ENCODE data around the gene RASEF. TPM values are rescaled to one million over a fixed set of nuclear protein-coding genes. Genes with fewer than 3 reads are reported as not detected.
"Not testable (repeated sequence)": the region's sequence is repeated elsewhere in the genome, so short reads cannot be mapped to it uniquely, and the experiment has no call there.

RASEF gene
- total RNA-seq, 1 experiment from 2014 or later, result 0.12 TPM

DNA sequence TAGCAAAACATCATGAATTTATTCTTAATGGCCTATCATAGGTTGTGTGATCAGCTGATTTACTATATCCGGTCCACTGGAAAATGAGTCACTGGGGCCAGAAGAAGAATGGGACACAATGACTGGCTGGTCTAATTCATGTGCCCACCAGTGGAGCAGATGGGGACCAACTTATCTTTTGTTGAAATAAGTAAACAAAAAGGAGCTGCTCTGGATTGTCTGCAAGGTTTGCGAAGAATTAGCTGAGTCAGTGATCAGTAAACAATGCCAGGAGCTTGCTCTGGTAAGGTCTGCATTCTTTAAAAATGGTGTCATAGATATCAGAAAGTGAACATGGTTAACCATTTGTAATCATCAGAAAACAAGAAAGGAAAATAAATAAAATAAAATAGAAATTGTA lies 128.0 kb downstream of the RASEF start:
- ATAC-seq, result no peak
- H3K4me2 ChIP-seq (ENCODE audit: low read length), result no peak overlapping the region
- no TSS peak for BruUV-seq (replicated peaks)

DNA sequence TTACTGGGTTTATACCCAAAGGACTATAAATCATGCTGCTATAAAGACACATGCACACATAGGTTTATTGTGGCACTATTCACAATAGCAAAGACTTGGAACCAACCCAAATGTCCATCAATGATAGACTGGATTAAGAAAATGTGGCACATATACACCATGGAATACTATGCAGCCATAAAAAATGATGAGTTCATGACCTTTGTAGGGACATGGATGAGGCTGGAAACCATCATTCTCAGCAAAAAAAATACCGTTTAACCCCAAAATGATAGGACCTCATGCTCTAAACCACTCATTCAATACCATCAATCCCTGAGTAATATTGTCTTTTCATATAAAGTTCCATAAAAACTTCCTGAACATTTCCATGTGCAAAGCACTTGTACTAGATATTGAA lies 128.9 kb downstream of the RASEF start:
- POLR2A ChIA-PET; H3K9me3 ChIP-seq (ENCODE audit: control insufficient read depth in 1 of 2, insufficient read depth in 1 of 2, low read depth in 1 of 2, low read length in 2 of 2); H3K27me3 ChIP-seq (ENCODE audit: insufficient read depth, low read length); H3K79me2 ChIP-seq (ENCODE audit: insufficient read depth, low read length); H3K4me3 ChIP-seq (replicated peaks in 1 of 2; ENCODE audit: low read depth in 1 of 2, low read length in 2 of 2); ATAC-seq; H3K9me2 ChIP-seq (ENCODE audit: insufficient read depth); DNase-seq (ENCODE audit: low read depth, low spot score); H3K27ac ChIP-seq (ENCODE audit: low read depth, low read length); CTCF ChIA-PET; H4K20me1 ChIP-seq (ENCODE audit: insufficient read depth); H3K9ac ChIP-seq (ENCODE audit: low read length); intact Hi-C loops (cut with micrococcal nuclease); H3K4me2 ChIP-seq (ENCODE audit: low read length); BruUV-seq (replicated peaks); H3K36me3 ChIP-seq (ENCODE audit: control insufficient read depth in 1 of 2, insufficient read depth in 2 of 2, low read length in 2 of 2); H2AFZ ChIP-seq (ENCODE audit: low read depth, low read length, poor library complexity, severe bottlenecking); H3K4me1 ChIP-seq (ENCODE audit: control insufficient read depth in 1 of 2, insufficient read depth in 2 of 2, low read length in 2 of 2); RAD21 ChIA-PET (ENCODE audit: low non-redundant PET in 1 of 2, low total read pairs in 2 of 2, uncharacterized antibody in 2 of 2, unreplicated experiment in 2 of 2): not testable (repeated sequence)

More for the DNA sequence above, 128.0 kb downstream of the RASEF start:
- DNase-seq (ENCODE audit: low read depth, low spot score), result no peak
- Histone ChIP-seq H3K4me3 (replicated peaks in 1 of 2; ENCODE audit: low read depth in 1 of 2, low read length in 2 of 2) (no peak overlapping the region), H3K27ac (ENCODE audit: low read depth, low read length) (no peak overlapping the region), H4K20me1 (ENCODE audit: insufficient read depth) (no peaks in the 10 kb centered on the region), H3K9me3 (ENCODE audit: control insufficient read depth in 1 of 2, insufficient read depth in 1 of 2, low read depth in 1 of 2, low read length in 2 of 2) (no peaks in the 10 kb centered on the region), H3K27me3 (ENCODE audit: insufficient read depth, low read length) (no peaks in the 10 kb centered on the region), H2AFZ (ENCODE audit: low read depth, low read length, poor library complexity, severe bottlenecking) (no peak overlapping the region), H3K9ac (ENCODE audit: low read length) (no peak overlapping the region), H3K79me2 (ENCODE audit: insufficient read depth, low read length) (no peaks in the 10 kb centered on the region), H3K4me1 (ENCODE audit: control insufficient read depth in 1 of 2, insufficient read depth in 2 of 2, low read length in 2 of 2) (no peaks in the 10 kb centered on the region; a peak in 1 of 4 replicates), H3K36me3 (ENCODE audit: control insufficient read depth in 1 of 2, insufficient read depth in 2 of 2, low read length in 2 of 2) (no peaks in the 10 kb centered on the region), H3K9me2 (ENCODE audit: insufficient read depth) (no peaks in the 10 kb centered on the region)
- intact Hi-C loops (cut with micrococcal nuclease), result no loop called here
- POLR2A ChIA-PET, result no interaction called here
- RAD21 ChIA-PET (ENCODE audit: low non-redundant PET in 1 of 2, low total read pairs in 2 of 2, uncharacterized antibody in 2 of 2, unreplicated experiment in 2 of 2), result no interaction called here
- CTCF ChIA-PET, result no interaction called here
- TF ChIP-seq POLR2A (IDR thresholded peaks at IDR 0.05; ENCODE audit: borderline replicate concordance, extremely low read depth, insufficient read depth, insufficient read length), result no peak
- TF ChIP-seq CEBPB (IDR thresholded peaks at IDR 0.05; ENCODE audit: low read depth), result no peak

DNA sequence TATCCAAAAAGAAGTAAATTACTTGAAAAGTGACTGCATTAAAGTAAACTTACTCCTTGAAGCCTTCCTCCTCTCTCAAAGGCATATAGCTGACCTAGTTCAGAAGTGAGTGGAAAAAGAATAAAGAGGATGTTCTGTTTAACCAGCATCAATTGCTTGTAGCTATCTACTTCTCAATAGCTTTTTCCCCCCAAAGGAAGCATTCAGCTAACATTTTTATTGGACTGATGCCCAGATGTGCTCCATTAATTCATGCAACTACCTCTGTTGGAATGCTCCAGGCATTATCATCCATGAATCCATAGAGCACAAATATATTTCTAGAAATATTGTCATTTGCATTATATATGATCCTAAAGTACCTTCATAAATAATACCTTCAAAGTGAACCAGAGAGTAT lies 132.8 kb downstream of the RASEF start:
- no TSS peak for BruUV-seq (replicated peaks)
- intact Hi-C loops (cut with micrococcal nuclease), result no loop called here
- TF ChIP-seq EZH2phosphoT487 (IDR thresholded peaks at IDR 0.05; ENCODE audit: borderline replicate concordance) (no peak), POLR2A (IDR thresholded peaks at IDR 0.05; ENCODE audit: borderline replicate concordance, extremely low read depth, insufficient read depth, insufficient read length) (no peak), SRF (IDR thresholded peaks at IDR 0.05; ENCODE audit: low read depth) (no peak), ELF1 (IDR thresholded peaks at IDR 0.05; ENCODE audit: borderline replicate concordance, low read depth) (no peak), TCF7L2 (IDR thresholded peaks at IDR 0.05; ENCODE audit: borderline replicate concordance, extremely low read depth, insufficient read depth, insufficient read length) (no peak), SIN3A (IDR thresholded peaks at IDR 0.05; ENCODE audit: low read depth) (no peak), REST (IDR thresholded peaks at IDR 0.05; ENCODE audit: low read depth) (no peak)
- TF ChIP-seq, protein P1, sequence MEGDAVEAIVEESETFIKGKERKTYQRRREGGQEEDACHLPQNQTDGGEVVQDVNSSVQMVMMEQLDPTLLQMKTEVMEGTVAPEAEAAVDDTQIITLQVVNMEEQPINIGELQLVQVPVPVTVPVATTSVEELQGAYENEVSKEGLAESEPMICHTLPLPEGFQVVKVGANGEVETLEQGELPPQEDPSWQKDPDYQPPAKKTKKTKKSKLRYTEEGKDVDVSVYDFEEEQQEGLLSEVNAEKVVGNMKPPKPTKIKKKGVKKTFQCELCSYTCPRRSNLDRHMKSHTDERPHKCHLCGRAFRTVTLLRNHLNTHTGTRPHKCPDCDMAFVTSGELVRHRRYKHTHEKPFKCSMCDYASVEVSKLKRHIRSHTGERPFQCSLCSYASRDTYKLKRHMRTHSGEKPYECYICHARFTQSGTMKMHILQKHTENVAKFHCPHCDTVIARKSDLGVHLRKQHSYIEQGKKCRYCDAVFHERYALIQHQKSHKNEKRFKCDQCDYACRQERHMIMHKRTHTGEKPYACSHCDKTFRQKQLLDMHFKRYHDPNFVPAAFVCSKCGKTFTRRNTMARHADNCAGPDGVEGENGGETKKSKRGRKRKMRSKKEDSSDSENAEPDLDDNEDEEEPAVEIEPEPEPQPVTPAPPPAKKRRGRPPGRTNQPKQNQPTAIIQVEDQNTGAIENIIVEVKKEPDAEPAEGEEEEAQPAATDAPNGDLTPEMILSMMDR (IDR thresholded peaks at IDR 0.05 in 2 of 3, conservative IDR thresholded peaks at IDR 0.05 in 1 of 3; ENCODE audit: borderline replicate concordance in 1 of 3, insufficient read depth in 1 of 3, low read depth in 2 of 3, low read length in 2 of 3), result no peak

More for the DNA sequence above, 132.8 kb downstream of the RASEF start:
- ATAC-seq, result no peak
- Histone ChIP-seq H4K20me1 (ENCODE audit: insufficient read depth) (no peaks in the 10 kb centered on the region), H3K9me2 (ENCODE audit: insufficient read depth) (no peaks in the 10 kb centered on the region), H3K9me3 (ENCODE audit: control insufficient read depth in 1 of 2, insufficient read depth in 1 of 2, low read depth in 1 of 2, low read length in 2 of 2) (no peaks in the 10 kb centered on the region), H2AFZ (ENCODE audit: low read depth, low read length, poor library complexity, severe bottlenecking) (no peak overlapping the region), H3K4me2 (ENCODE audit: low read length) (no peak overlapping the region), H3K27ac (ENCODE audit: low read depth, low read length) (no peak overlapping the region), H3K36me3 (ENCODE audit: control insufficient read depth in 1 of 2, insufficient read depth in 2 of 2, low read length in 2 of 2) (no peaks in the 10 kb centered on the region), H3K79me2 (ENCODE audit: insufficient read depth, low read length) (no peaks in the 10 kb centered on the region), H3K9ac (ENCODE audit: low read length) (no peak overlapping the region), H3K27me3 (ENCODE audit: insufficient read depth, low read length) (no peaks in the 10 kb centered on the region), H3K4me3 (replicated peaks in 1 of 2; ENCODE audit: low read depth in 1 of 2, low read length in 2 of 2) (no peak overlapping the region), H3K4me1 (ENCODE audit: control insufficient read depth in 1 of 2, insufficient read depth in 2 of 2, low read length in 2 of 2) (no peaks in the 10 kb centered on the region; a peak in 1 of 4 replicates)
- DNase-seq (ENCODE audit: low read depth, low spot score), result no peak
- ChIA-PET POLR2A (no interaction called here), CTCF (no interaction called here), RAD21 (ENCODE audit: low non-redundant PET in 1 of 2, low total read pairs in 2 of 2, uncharacterized antibody in 2 of 2, unreplicated experiment in 2 of 2) (no interaction called here)
